GM12872 (cell line): Measurements from ENCODE around the gene FBXO47.

Experiments used
- CTCF ChIP-seq: IDR thresholded peaks from 3 replicates; pipeline ENCODE4 v1.5.1; 2011; ENCODE audit warnings: low read depth, mild to moderate bottlenecking, low read length, moderate library complexity; ENCODE audit not compliant: insufficient read depth

FBXO47 gene

GRCh38 chr17:38967290-38967738, at the start of gene FBXO47:
Gene FBXO47, minus strand, starts transcription at chr17:38967403. Its CDS starts 4,378 bp downstream, at chr17:38963025.
- TF ChIP-seq CTCF = no peak

- no peak for TF ChIP-seq CTCF
Measured at GRCh38 chr17:39016193-39017153, 49.3 kb upstream of the FBXO47 start.

DNA sequence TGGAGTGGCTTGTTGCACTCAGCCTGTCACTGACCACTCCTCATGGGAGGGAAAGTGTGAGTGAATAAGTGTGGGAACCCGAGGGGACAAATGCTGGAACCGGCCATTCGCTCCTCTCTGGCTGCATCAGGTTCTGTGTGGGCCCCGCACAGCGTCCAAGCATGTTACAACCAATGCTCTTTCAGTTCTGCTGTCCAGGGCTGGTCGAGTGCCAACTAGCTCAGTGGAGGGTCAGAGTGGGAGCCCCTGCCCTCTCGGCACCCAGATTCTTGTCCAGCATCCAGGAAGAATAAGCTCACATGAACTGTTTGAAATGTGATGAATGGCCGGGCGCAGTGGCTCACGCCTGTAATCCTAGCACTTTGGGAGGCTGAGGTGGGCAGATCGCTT, 48.3 kb upstream of the FBXO47 start:
- no peak for TF ChIP-seq CTCF

DNA sequence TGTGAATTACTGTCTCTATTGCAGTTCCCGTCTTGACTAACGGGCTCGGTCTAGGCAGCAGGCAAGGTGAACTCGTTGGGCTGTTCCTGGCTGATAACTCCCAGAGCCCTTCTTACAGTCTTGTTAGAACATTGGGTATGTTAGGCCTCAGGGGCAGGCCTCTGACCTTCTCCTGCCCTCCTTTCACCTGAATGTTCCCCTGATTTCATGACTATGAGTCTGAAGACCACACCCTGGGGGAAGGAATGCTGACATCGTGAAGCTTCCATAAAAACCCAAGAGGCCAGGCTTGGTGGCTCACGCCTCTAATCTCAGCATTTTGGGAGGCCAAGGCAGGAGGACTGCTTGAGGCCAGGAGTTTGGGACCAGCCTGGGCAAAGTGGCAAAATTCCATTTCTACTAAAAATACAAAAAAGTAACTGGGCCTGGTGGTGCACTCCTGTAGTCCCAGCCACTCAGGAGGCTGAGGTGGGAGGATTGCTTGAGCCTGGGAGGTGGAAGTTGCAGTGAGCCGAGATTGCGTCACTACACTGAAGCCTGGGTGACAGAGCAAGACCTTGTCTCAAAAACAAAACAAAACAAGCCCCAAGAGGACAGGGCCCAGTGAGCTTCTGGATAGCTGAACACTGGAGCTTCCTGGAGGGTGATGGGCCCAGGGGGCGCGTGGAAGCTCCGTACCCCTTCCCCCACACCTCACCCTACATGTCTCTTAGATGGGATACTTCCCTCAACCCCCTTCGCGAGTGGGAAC, 47.8 kb upstream of the FBXO47 start:
- no peak for TF ChIP-seq CTCF

DNA sequence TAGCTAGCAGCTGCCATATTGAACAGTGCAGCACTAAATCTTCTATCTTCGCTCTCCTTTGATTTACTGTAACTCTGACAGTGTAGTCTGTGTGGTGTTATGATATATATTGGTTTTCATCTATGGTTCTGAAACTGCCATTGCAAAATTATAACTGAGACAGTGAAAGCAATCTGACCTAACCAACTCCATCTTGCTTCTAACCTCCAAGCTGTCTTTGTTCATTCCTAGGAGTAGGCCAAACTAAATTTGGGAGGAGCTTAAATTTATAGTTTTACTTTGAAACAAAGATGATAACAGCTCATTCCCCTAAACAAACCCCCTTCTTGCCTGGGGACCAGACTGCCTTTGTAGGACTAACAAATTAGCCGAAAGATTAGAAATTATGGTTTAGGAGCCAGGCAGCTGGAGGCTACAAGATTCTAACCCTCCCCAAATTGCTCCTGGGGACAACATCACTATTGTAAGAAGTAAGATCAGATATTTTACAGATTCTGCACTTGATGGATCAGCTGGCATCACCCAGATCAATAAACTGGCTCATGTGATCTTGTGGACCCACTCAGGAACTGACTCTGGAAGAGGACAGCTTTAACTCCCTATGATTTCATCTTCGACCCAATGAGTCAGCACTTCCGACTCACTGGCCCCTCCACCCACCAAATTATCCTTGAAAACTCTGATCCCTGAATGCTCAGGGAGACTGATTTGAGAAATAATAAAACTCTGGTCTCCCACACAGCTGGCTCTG, 47.0 kb upstream of the FBXO47 start:
- no peak for TF ChIP-seq CTCF

DNA sequence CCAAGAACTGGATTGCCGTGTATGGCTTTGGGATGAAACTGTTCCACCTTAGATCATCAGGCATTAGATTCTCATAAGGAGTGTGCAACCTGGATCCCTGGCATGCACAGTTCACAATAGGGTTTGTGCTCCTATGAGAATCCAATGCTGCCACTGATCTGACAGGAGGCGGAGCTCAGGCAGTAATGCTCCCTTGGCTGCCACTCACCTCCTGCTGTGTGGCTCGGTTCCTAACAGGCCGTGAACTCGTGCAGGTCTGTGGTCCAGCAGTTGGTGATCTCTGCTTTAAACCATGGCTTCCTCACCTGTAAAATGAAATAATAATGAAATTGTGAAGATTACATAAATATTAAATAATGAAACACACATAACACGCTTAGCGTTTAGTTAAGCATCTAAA, 45.5 kb upstream of the FBXO47 start:
- no peak for TF ChIP-seq CTCF
